Naive thymus-derived CD4-positive, alpha-beta T cell (primary cell): Measurements from ENCODE around the gene CNGA4. TPM values are rescaled to one million over a fixed set of nuclear protein-coding genes. Genes with fewer than 3 reads are reported as not detected.

Experiments
- ATAC-seq: fragments of 150-1000 bp; cut with Tn5 transposase; 2 replicates; pipeline ENCODE4 v1.10.0; 2021; ENCODE audit warnings: mild to moderate bottlenecking, moderate library complexity
- CTCF ChIA-PET: fragments of 350-600 bp; sonication (Branson Sonifier 250); formaldehyde crosslinking; loops from one replicate; lab custom pipeline; 2021; ENCODE audit warnings: antibody characterized with exemption; lab: Charles Lee
- POLR2A ChIA-PET: fragments of 350-600 bp; sonication (Branson Sonifier 250); formaldehyde crosslinking; loops from one replicate; lab custom pipeline; 2021; ENCODE audit warnings: antibody characterized with exemption, inconsistent platforms; lab: Charles Lee
- DNase-seq, 9 donors: peaks; one replicate each; pipeline versions ENCODE4 v3.0.0 to v3.0.0-alpha.2; 2020 to 2022; ENCODE audit warnings: mixed read lengths in 1 of 9
- H3K27ac ChIP-seq: one replicate; pipeline ENCODE4 v1.7.0; 2013; ENCODE audit warnings: mild to moderate bottlenecking, low read depth, low read length, moderate library complexity
- H3K27me3 ChIP-seq, 2 donors: one replicate each; pipeline ENCODE4 v1.7.0; 2013; ENCODE audit warnings: low read length in 2 of 2, mild to moderate bottlenecking in 2 of 2, moderate library complexity in 2 of 2; ENCODE audit not compliant: control insufficient read depth in 2 of 2, insufficient read depth in 2 of 2
- H3K36me3 ChIP-seq, 3 experiments: 1 replicate in 2 of 3; 2 replicates in 1 of 3; pipeline ENCODE4 v1.7.0; 2013; ENCODE audit warnings: low read length in 3 of 3, mild to moderate bottlenecking in 3 of 3, moderate library complexity in 1 of 3; ENCODE audit not compliant: insufficient read depth in 3 of 3, control insufficient read depth in 2 of 3
- H3K4me1 ChIP-seq, 2 donors: one replicate each; pipeline ENCODE4 v1.7.0; 2013; ENCODE audit warnings: low read length in 2 of 2, mild to moderate bottlenecking in 2 of 2, moderate library complexity in 1 of 2; ENCODE audit not compliant: control insufficient read depth in 2 of 2, insufficient read depth in 2 of 2
- H3K4me3 ChIP-seq: 2 replicates; pipeline ENCODE4 v1.7.0; 2013; ENCODE audit warnings: mild to moderate bottlenecking, low read length
- H3K9me3 ChIP-seq, 3 experiments: 1 replicate in 2 of 3; 2 replicates in 1 of 3; pipeline ENCODE4 v1.7.0; 2013; ENCODE audit warnings: low read length in 3 of 3; ENCODE audit not compliant: control insufficient read depth in 2 of 3
- H3K27ac Mint-ChIP-seq, 9 donors: one replicate each; pipeline ENCODE4 v1.8.0; 2020 to 2022; ENCODE audit warnings: mixed read lengths in 9 of 9, mild to moderate bottlenecking in 8 of 9, moderate library complexity in 5 of 9, inconsistent platforms in 2 of 9
- H3K27me3 Mint-ChIP-seq, 5 donors: one replicate each; pipeline ENCODE4 v1.8.0; 2021 to 2022; ENCODE audit warnings: mixed read lengths in 5 of 5, mild to moderate bottlenecking in 1 of 5
- H3K36me3 Mint-ChIP-seq, 5 donors: one replicate each; pipeline ENCODE4 v1.8.0; 2020 to 2022; ENCODE audit warnings: mixed read lengths in 5 of 5, mild to moderate bottlenecking in 3 of 5, inconsistent platforms in 1 of 5
- H3K4me1 Mint-ChIP-seq, 7 donors: one replicate each; pipeline ENCODE4 v1.8.0; 2020 to 2022; ENCODE audit warnings: mixed read lengths in 7 of 7, mild to moderate bottlenecking in 3 of 7, inconsistent platforms in 1 of 7
- H3K4me3 Mint-ChIP-seq, 10 donors: one replicate each; pipeline ENCODE4 v1.8.0; 2020 to 2022; ENCODE audit warnings: mild to moderate bottlenecking in 10 of 10, mixed read lengths in 10 of 10, moderate library complexity in 6 of 10, inconsistent platforms in 2 of 10
- H3K9me3 Mint-ChIP-seq, 11 donors: one replicate each; pipeline ENCODE4 v1.8.0; 2020 to 2022; ENCODE audit warnings: mixed read lengths in 11 of 11, mild to moderate bottlenecking in 4 of 11, inconsistent platforms in 1 of 11, moderate library complexity in 1 of 11
- intact Hi-C, 2 donors: fragments of 100-400 bp; cut with micrococcal nuclease; formaldehyde crosslinking; loops; one replicate each; pipeline ENCODE4 v1.15.1; 2023
- polyA plus RNA-seq, 2 donors: library from polyadenylated mRNA; unstranded; fragments of 300-500 nt; fragmentation: Illumina TruSeq; gene quantifications; one replicate each; pipeline ENCODE4 v1.2.3, GENCODE V29; 2021
- total RNA-seq, 6 experiments: library from RNA in 5 of 6; stranded (reverse) in 5 of 6; gene quantifications; 1 replicate in 5 of 6; 2 replicates in 1 of 6; pipeline ENCODE4 v1.2.3 and lab custom pipeline; 2021 to 2026

The CNGA4 gene
- total and polyA plus RNA-seq, 7 experiments from 2014 or later: 0.32 to 0.62 (median 0.37) TPM; not detected in 3

- Mint-ChIP-seq H3K9me3 (no peaks in the 10 kb centered on the region), H3K27me3 (peaks cover 1 to 29% (median 23%) of the 10 kb centered on the region in 5 donors), H3K27ac (no peak overlapping the region), H3K36me3 (no peaks in the 10 kb centered on the region), H3K4me1 (peaks cover 0 to 10% (median 0%) of the 10 kb centered on the region in 7 donors), H3K4me3 (no peak overlapping the region)
- intact Hi-C loops: no loop called here
- POLR2A ChIA-PET: no interaction called here
- Histone ChIP-seq H3K36me3 (no peaks in the 10 kb centered on the region), H3K4me3 (peak overlapping the region; percentile 57), H3K27me3 (peaks cover 8 to 15% of the 10 kb centered on the region in 2 donors), H3K9me3 (no peaks in the 10 kb centered on the region), H3K27ac (no peak overlapping the region), H3K4me1 (peaks cover 0 to 13% of the 10 kb centered on the region in 2 donors)
- DNase-seq (no peak), ATAC-seq (no peak)
- CTCF ChIA-PET: interaction anchor here (2.8 kb wide), 1 partner anchor 9 kb away, joined by 14 read pairs; no protein-coding TSS in a partner anchor
These were observed 21.4 kb downstream of the CNGA4 start for GRCh38 chr11:6260207-6260726.

- Mint-ChIP-seq H3K4me3 (no peak overlapping the region), H3K4me1 (peaks cover 0 to 6% (median 0%) of the 10 kb centered on the region in 7 donors), H3K27ac (no peak overlapping the region), H3K36me3 (no peaks in the 10 kb centered on the region), H3K9me3 (no peaks in the 10 kb centered on the region), H3K27me3 (peaks cover 9 to 34% (median 24%) of the 10 kb centered on the region in 5 donors)
- no peak for DNase-seq
- no peak for ATAC-seq
- H3K27ac ChIP-seq: no peak overlapping the region
- intact Hi-C loops: no loop called here
- CTCF ChIA-PET: no interaction called here
- H3K4me3 ChIP-seq: no peak overlapping the region
- POLR2A ChIA-PET: no interaction called here
- no peaks in the 10 kb centered on the region for H3K36me3 ChIP-seq
- no peaks in the 10 kb centered on the region for H3K9me3 ChIP-seq
- H3K4me1 ChIP-seq: peaks cover 0 to 10% of the 10 kb centered on the region in 2 donors
- H3K27me3 ChIP-seq: peaks cover 8 to 10% of the 10 kb centered on the region in 2 donors
These were observed 24.8 kb downstream of the CNGA4 start for GRCh38 chr11:6263662-6264061.

GRCh38 chr11:6268820-6269219 lies 29.9 kb downstream of the CNGA4 start:
- H3K27me3 ChIP-seq: no peaks in the 10 kb centered on the region
- DNase-seq (no peak), ATAC-seq (no peak)
- H3K27ac ChIP-seq: no peak overlapping the region
- Mint-ChIP-seq H3K27ac (no peak overlapping the region), H3K4me3 (no peak overlapping the region), H3K4me1 (peaks cover 0 to 4% (median 0%) of the 10 kb centered on the region in 7 donors), H3K27me3 (peaks cover 20 to 55% (median 45%) of the 10 kb centered on the region in 5 donors), H3K9me3 (peaks cover 0 to 5% (median 0%) of the 10 kb centered on the region in 11 donors), H3K36me3 (no peaks in the 10 kb centered on the region)
- intact Hi-C loops: no loop called here
- no peaks in the 10 kb centered on the region for H3K36me3 ChIP-seq
- H3K4me1 ChIP-seq: no peaks in the 10 kb centered on the region
- H3K4me3 ChIP-seq: no peak overlapping the region
- H3K9me3 ChIP-seq: no peaks in the 10 kb centered on the region
- CTCF ChIA-PET: interaction anchor here (1.5 kb wide), 1 partner anchor 85 kb away, joined by 3 read pairs; no protein-coding TSS in a partner anchor
- POLR2A ChIA-PET: no interaction called here

- Mint-ChIP-seq H3K4me1 (peaks cover 0 to 4% (median 0%) of the 10 kb centered on the region in 7 donors), H3K27me3 (peaks cover 26 to 56% (median 44%) of the 10 kb centered on the region in 5 donors)
- no peak overlapping the region for H3K27ac ChIP-seq
These were observed 31.1 kb downstream of the CNGA4 start for GRCh38 chr11:6269994-6270393.

GRCh38 chr11:6270584-6271246 lies 31.8 kb downstream of the CNGA4 start:
- CTCF ChIA-PET: no interaction called here

More at GRCh38 chr11:6269994-6270393, 31.1 kb downstream of the CNGA4 start:
- Mint-ChIP-seq H3K36me3 (no peaks in the 10 kb centered on the region), H3K27ac (no peak overlapping the region), H3K9me3 (peaks cover 0 to 6% (median 0%) of the 10 kb centered on the region in 11 donors), H3K4me3 (no peak overlapping the region)
- intact Hi-C loops: no loop called here
- Histone ChIP-seq H3K9me3 (no peaks in the 10 kb centered on the region), H3K4me3 (no peak overlapping the region), H3K4me1 (no peaks in the 10 kb centered on the region), H3K27me3 (no peaks in the 10 kb centered on the region), H3K36me3 (no peaks in the 10 kb centered on the region)
- DNase-seq: no peak
- ATAC-seq: peak; percentile 20
- POLR2A ChIA-PET: no interaction called here
- CTCF ChIA-PET: no interaction called here

GRCh38 chr11:6271598-6271997 lies 32.7 kb downstream of the CNGA4 start:
- Histone ChIP-seq H3K36me3 (no peaks in the 10 kb centered on the region), H3K27me3 (no peaks in the 10 kb centered on the region), H3K9me3 (no peaks in the 10 kb centered on the region), H3K4me3 (no peak overlapping the region), H3K4me1 (no peaks in the 10 kb centered on the region), H3K27ac (no peak overlapping the region)
- H3K36me3 Mint-ChIP-seq: no peaks in the 10 kb centered on the region
- DNase-seq: no peak
- peaks cover 33 to 61% (median 46%) of the 10 kb centered on the region in 5 donors for H3K27me3 Mint-ChIP-seq
- H3K9me3 Mint-ChIP-seq: peaks cover 0 to 6% (median 0%) of the 10 kb centered on the region in 11 donors
- ChIA-PET POLR2A (no interaction called here), CTCF (no interaction called here)
- peaks cover 0 to 4% (median 0%) of the 10 kb centered on the region in 7 donors for H3K4me1 Mint-ChIP-seq
- no peak overlapping the region for H3K4me3 Mint-ChIP-seq
- intact Hi-C loops: no loop called here
- no peak overlapping the region for H3K27ac Mint-ChIP-seq
- no peak for ATAC-seq

More at GRCh38 chr11:6270584-6271246, 31.8 kb downstream of the CNGA4 start:
- H3K27ac ChIP-seq: no peak overlapping the region
- intact Hi-C loops: no loop called here
- no peaks in the 10 kb centered on the region for H3K27me3 ChIP-seq
- no peaks in the 10 kb centered on the region for H3K36me3 ChIP-seq
- DNase-seq: no peak
- peaks cover 28 to 57% (median 44%) of the 10 kb centered on the region in 5 donors for H3K27me3 Mint-ChIP-seq
- peak overlapping the region in 5 of 10 donors; percentile 4 to 38 (median 23) for H3K4me3 Mint-ChIP-seq
- POLR2A ChIA-PET: no interaction called here
- H3K9me3 ChIP-seq: no peaks in the 10 kb centered on the region
- H3K27ac Mint-ChIP-seq: no peak overlapping the region
- H3K4me1 ChIP-seq: no peaks in the 10 kb centered on the region
- H3K36me3 Mint-ChIP-seq: no peaks in the 10 kb centered on the region
- peaks cover 0 to 4% (median 0%) of the 10 kb centered on the region in 7 donors for H3K4me1 Mint-ChIP-seq
- H3K4me3 ChIP-seq: no peak overlapping the region
- ATAC-seq: no peak
- peaks cover 0 to 6% (median 0%) of the 10 kb centered on the region in 11 donors for H3K9me3 Mint-ChIP-seq
